ENCODE measurements around the gene GPR155. TPM values are rescaled to one million over a fixed set of nuclear protein-coding genes. Genes with fewer than 3 reads are reported as not detected.

Gene GPR155
- total and polyA plus RNA-seq, 9 of the 15 experiments (the other 6 are each of a cell fraction or from before 2014, with no cell fraction given), result 0.04 to 0.40 (median 0.11) TPM; not detected in 1

- TF ChIP-seq ZNF263 (CRISPR knock-in tag; IDR thresholded peaks at IDR 0.05; ENCODE audit: borderline replicate concordance), result peak; percentile 53; the same call in 1 of the 2 replicates
- TF ChIP-seq HMGN3 (IDR thresholded peaks at IDR 0.05; ENCODE audit: borderline replicate concordance, extremely low read depth, insufficient read length, low read depth, low read length), result peak; percentile 3
- no peak for TF ChIP-seq ZNF583 (CRISPR knock-in tag; IDR thresholded peaks at IDR 0.05)
- 0 out of 2 replicates have a peak, but pooled peaks have one; percentile 30 for TF ChIP-seq GATA2 (CRISPR knock-in tag; IDR thresholded peaks at IDR 0.05)
- 0 out of 2 replicates have a peak, but pooled peaks have one; percentile 11 for TF ChIP-seq ZNF695 (CRISPR knock-in tag; IDR thresholded peaks at IDR 0.05)
- TF ChIP-seq ZBTB11 (CRISPR knock-in tag; IDR thresholded peaks at IDR 0.05), result 0 out of 6 replicates have a peak, but pooled peaks of 1 of the 3 experiments have one; percentile 4
- 0 out of 2 replicates have a peak, but pooled peaks have one; percentile 49 for TF ChIP-seq PHB (CRISPR knock-in tag; IDR thresholded peaks at IDR 0.05)
- TF ChIP-seq DPF2 (IDR thresholded peaks at IDR 0.05), result peak; percentile 44
- TF ChIP-seq GTF2F1 (IDR thresholded peaks at IDR 0.05; ENCODE audit: low read depth, low read length), result no peak
- no peak for TF ChIP-seq ZNF584 (CRISPR knock-in tag; IDR thresholded peaks at IDR 0.05; ENCODE audit: low read depth)
- TF ChIP-seq DIDO1 (tag; IDR thresholded peaks at IDR 0.05; ENCODE audit: low read depth), result peak; percentile 22; the same call in 1 of the 2 replicates
Measured at GRCh38 chr2:174485788-174486562, 854 bp downstream of the GPR155 start (continued).

Data from K562 (cell line).